Measurements from ENCODE around the gene ZC3H14.

DNA sequence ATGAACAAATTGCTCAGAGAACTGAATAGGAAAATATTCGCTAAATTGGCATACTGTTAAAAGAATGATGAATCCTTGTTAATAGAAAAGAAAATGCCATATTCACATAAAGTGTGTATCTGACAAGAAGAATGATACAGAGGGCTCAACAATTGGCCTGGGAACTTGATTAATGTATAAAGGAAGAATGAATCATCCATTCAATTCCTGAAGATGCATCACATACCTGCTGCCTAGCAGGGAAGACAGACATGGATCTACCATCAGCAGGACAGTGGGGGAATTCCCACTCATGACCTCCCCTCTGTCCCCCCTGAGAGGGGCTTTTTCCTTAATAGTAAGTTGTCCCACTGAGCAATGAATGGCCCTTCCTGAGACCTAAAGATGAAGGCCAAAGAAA is 21.5 kb upstream of the ZC3H14 start:
- no peak for TF ChIP-seq POLR2A (IDR thresholded peaks at IDR 0.05)
- TF ChIP-seq CTCF (IDR thresholded peaks at IDR 0.05), result no peak

Measured in Peyer's patch (tissue), 4 donors.